Measurements from ENCODE around the gene TUBGCP3.

TUBGCP3 gene

GRCh38 chr13:112588490-112589297, 741 bp upstream of the TUBGCP3 start:
- peak overlapping the region; percentile 93 for H3K4me3 ChIP-seq (ENCODE audit: low read length)
- H3K27ac ChIP-seq (ENCODE audit: low read length): peak overlapping the region; percentile 16
- H3K4me1 ChIP-seq (ENCODE audit: control insufficient read depth, low read depth, low read length): peaks cover 7% of the 10 kb centered on the region
- H3K27me3 ChIP-seq (ENCODE audit: control insufficient read depth, insufficient read depth, low read length): no peaks in the 10 kb centered on the region
- H3K9me3 ChIP-seq (ENCODE audit: control insufficient read depth, low read depth, low read length): no peaks in the 10 kb centered on the region
- peak overlapping the region; percentile 89 for H3K9ac ChIP-seq (ENCODE audit: low read length)
- no peaks in the 10 kb centered on the region for H3K36me3 ChIP-seq (ENCODE audit: control insufficient read depth, low read depth, low read length)

GRCh38 chr13:112587212-112587763, 665 bp downstream of the TUBGCP3 start:
- Histone ChIP-seq H3K9ac (ENCODE audit: low read length) (peak overlapping the region; percentile 89), H3K4me1 (ENCODE audit: control insufficient read depth, low read depth, low read length) (peaks cover 7% of the 10 kb centered on the region), H3K4me3 (ENCODE audit: low read length) (peak overlapping the region; percentile 93), H3K36me3 (ENCODE audit: control insufficient read depth, low read depth, low read length) (no peaks in the 10 kb centered on the region), H3K27ac (ENCODE audit: low read length) (peak overlapping the region; percentile 71), H3K27me3 (ENCODE audit: control insufficient read depth, insufficient read depth, low read length) (no peaks in the 10 kb centered on the region), H3K9me3 (ENCODE audit: control insufficient read depth, low read depth, low read length) (no peaks in the 10 kb centered on the region)

GRCh38 chr13:112586334-112586960, 1.5 kb downstream of the TUBGCP3 start:
- peak overlapping the region; percentile 89 for H3K9ac ChIP-seq (ENCODE audit: low read length)
- peaks cover 7% of the 10 kb centered on the region for H3K4me1 ChIP-seq (ENCODE audit: control insufficient read depth, low read depth, low read length)
- H3K36me3 ChIP-seq (ENCODE audit: control insufficient read depth, low read depth, low read length): no peaks in the 10 kb centered on the region
- H3K9me3 ChIP-seq (ENCODE audit: control insufficient read depth, low read depth, low read length): no peaks in the 10 kb centered on the region
- peak overlapping the region; percentile 93 for H3K4me3 ChIP-seq (ENCODE audit: low read length)
- H3K27ac ChIP-seq (ENCODE audit: low read length): no peak overlapping the region
- no peaks in the 10 kb centered on the region for H3K27me3 ChIP-seq (ENCODE audit: control insufficient read depth, insufficient read depth, low read length)

- no peak overlapping the region for H3K27ac ChIP-seq (ENCODE audit: low read length)
- H3K4me3 ChIP-seq (ENCODE audit: low read length): no peak overlapping the region
- no peaks in the 10 kb centered on the region for H3K9me3 ChIP-seq (ENCODE audit: control insufficient read depth, low read depth, low read length)
- H3K9ac ChIP-seq (ENCODE audit: low read length): no peak overlapping the region
- no peaks in the 10 kb centered on the region for H3K27me3 ChIP-seq (ENCODE audit: control insufficient read depth, insufficient read depth, low read length)
- H3K4me1 ChIP-seq (ENCODE audit: control insufficient read depth, low read depth, low read length): peaks cover 7% of the 10 kb centered on the region
- H3K36me3 ChIP-seq (ENCODE audit: control insufficient read depth, low read depth, low read length): no peaks in the 10 kb centered on the region
Measured at GRCh38 chr13:112583592-112584277, 4.2 kb downstream of the TUBGCP3 start.

GRCh38 chr13:112582263-112582662, 5.7 kb downstream of the TUBGCP3 start:
- Histone ChIP-seq H3K27ac (ENCODE audit: low read length) (no peak overlapping the region), H3K36me3 (ENCODE audit: control insufficient read depth, low read depth, low read length) (no peaks in the 10 kb centered on the region), H3K9ac (ENCODE audit: low read length) (no peak overlapping the region), H3K27me3 (ENCODE audit: control insufficient read depth, insufficient read depth, low read length) (no peaks in the 10 kb centered on the region), H3K4me1 (ENCODE audit: control insufficient read depth, low read depth, low read length) (peaks cover 7% of the 10 kb centered on the region), H3K4me3 (ENCODE audit: low read length) (no peak overlapping the region), H3K9me3 (ENCODE audit: control insufficient read depth, low read depth, low read length) (no peaks in the 10 kb centered on the region)

- no peaks in the 10 kb centered on the region for H3K9me3 ChIP-seq (ENCODE audit: control insufficient read depth, low read depth, low read length)
- peaks cover 6% of the 10 kb centered on the region for H3K4me1 ChIP-seq (ENCODE audit: control insufficient read depth, low read depth, low read length)
- no peaks in the 10 kb centered on the region for H3K27me3 ChIP-seq (ENCODE audit: control insufficient read depth, insufficient read depth, low read length)
- no peaks in the 10 kb centered on the region for H3K36me3 ChIP-seq (ENCODE audit: control insufficient read depth, low read depth, low read length)
- H3K4me3 ChIP-seq (ENCODE audit: low read length): no peak overlapping the region
- no peak overlapping the region for H3K27ac ChIP-seq (ENCODE audit: low read length)
- H3K9ac ChIP-seq (ENCODE audit: low read length): no peak overlapping the region
Measured at GRCh38 chr13:112580912-112581311, 7.0 kb downstream of the TUBGCP3 start.

- Histone ChIP-seq H3K36me3 (ENCODE audit: control insufficient read depth, low read depth, low read length) (no peaks in the 10 kb centered on the region), H3K4me3 (ENCODE audit: low read length) (no peak overlapping the region), H3K27me3 (ENCODE audit: control insufficient read depth, insufficient read depth, low read length) (no peaks in the 10 kb centered on the region), H3K9me3 (ENCODE audit: control insufficient read depth, low read depth, low read length) (no peaks in the 10 kb centered on the region), H3K9ac (ENCODE audit: low read length) (no peak overlapping the region), H3K4me1 (ENCODE audit: control insufficient read depth, low read depth, low read length) (peaks cover 7% of the 10 kb centered on the region), H3K27ac (ENCODE audit: low read length) (no peak overlapping the region)
Measured at GRCh38 chr13:112580211-112580610, 7.7 kb downstream of the TUBGCP3 start.

GRCh38 chr13:112579310-112579843, 8.6 kb downstream of the TUBGCP3 start:
- Histone ChIP-seq H3K27ac (ENCODE audit: low read length) (no peak overlapping the region), H3K4me3 (ENCODE audit: low read length) (no peak overlapping the region), H3K9me3 (ENCODE audit: control insufficient read depth, low read depth, low read length) (no peaks in the 10 kb centered on the region), H3K27me3 (ENCODE audit: control insufficient read depth, insufficient read depth, low read length) (no peaks in the 10 kb centered on the region), H3K4me1 (ENCODE audit: control insufficient read depth, low read depth, low read length) (peaks cover 7% of the 10 kb centered on the region), H3K9ac (ENCODE audit: low read length) (no peak overlapping the region), H3K36me3 (ENCODE audit: control insufficient read depth, low read depth, low read length) (no peaks in the 10 kb centered on the region)

- no peaks in the 10 kb centered on the region for H3K36me3 ChIP-seq (ENCODE audit: control insufficient read depth, low read depth, low read length)
- H3K9me3 ChIP-seq (ENCODE audit: control insufficient read depth, low read depth, low read length): no peaks in the 10 kb centered on the region
- H3K4me3 ChIP-seq (ENCODE audit: low read length): no peak overlapping the region
- H3K4me1 ChIP-seq (ENCODE audit: control insufficient read depth, low read depth, low read length): peaks cover 7% of the 10 kb centered on the region
- H3K27me3 ChIP-seq (ENCODE audit: control insufficient read depth, insufficient read depth, low read length): no peaks in the 10 kb centered on the region
- H3K27ac ChIP-seq (ENCODE audit: low read length): no peak overlapping the region
- no peak overlapping the region for H3K9ac ChIP-seq (ENCODE audit: low read length)
Measured at GRCh38 chr13:112576768-112577167, 11.2 kb downstream of the TUBGCP3 start.

- peaks cover 7% of the 10 kb centered on the region for H3K4me1 ChIP-seq (ENCODE audit: control insufficient read depth, low read depth, low read length)
- no peak overlapping the region for H3K9ac ChIP-seq (ENCODE audit: low read length)
- no peaks in the 10 kb centered on the region for H3K27me3 ChIP-seq (ENCODE audit: control insufficient read depth, insufficient read depth, low read length)
- H3K4me3 ChIP-seq (ENCODE audit: low read length): no peak overlapping the region
- no peaks in the 10 kb centered on the region for H3K36me3 ChIP-seq (ENCODE audit: control insufficient read depth, low read depth, low read length)
- H3K9me3 ChIP-seq (ENCODE audit: control insufficient read depth, low read depth, low read length): no peaks in the 10 kb centered on the region
- H3K27ac ChIP-seq (ENCODE audit: low read length): no peak overlapping the region
Measured at GRCh38 chr13:112576191-112576590, 11.8 kb downstream of the TUBGCP3 start.

- Histone ChIP-seq H3K27ac (ENCODE audit: low read length) (no peak overlapping the region), H3K4me3 (ENCODE audit: low read length) (no peak overlapping the region), H3K27me3 (ENCODE audit: control insufficient read depth, insufficient read depth, low read length) (no peaks in the 10 kb centered on the region), H3K9ac (ENCODE audit: low read length) (no peak overlapping the region), H3K36me3 (ENCODE audit: control insufficient read depth, low read depth, low read length) (no peaks in the 10 kb centered on the region), H3K9me3 (ENCODE audit: control insufficient read depth, low read depth, low read length) (no peaks in the 10 kb centered on the region), H3K4me1 (ENCODE audit: control insufficient read depth, low read depth, low read length) (peaks cover 7% of the 10 kb centered on the region)
Measured at GRCh38 chr13:112575675-112576074, 12.3 kb downstream of the TUBGCP3 start.
